GM12878 (cell line): ENCODE results near the gene CAST. TPM values are rescaled to one million over a fixed set of nuclear protein-coding genes. Genes with fewer than 3 reads are reported as not detected.
A peak's percentile ranks its signal among the peaks of the same experiment; 100 is the strongest.

Source experiments
- ATAC-seq: fragments of 200-7000 bp; cut with Tn5 transposase; 3 replicates; pipeline ENCODE4 v1.9.1; 2020; ENCODE audit warnings: mild to moderate bottlenecking, moderate library complexity
- BruUV-seq: library from RNA; stranded (reverse); fragments of 400-500 nt; replicated peaks from 2 replicates; lab custom pipeline; 2021; lab: Mats Ljungman, UMichigan
- CTCF ChIA-PET: fragments of 300-600 bp; sonication (Branson Sonifier 250); formaldehyde crosslinking; extraction: SDS; loops from one replicate; lab custom pipeline; 2021; ENCODE audit warnings: inconsistent platforms; lab: Yijun Ruan, JAX
- POLR2A ChIA-PET: fragments of 350-600 bp; formaldehyde crosslinking; extraction: SDS; loops from one replicate; lab custom pipeline; 2021; ENCODE audit warnings: inconsistent platforms; lab: Charles Lee
- RAD21 ChIA-PET: fragments of 300-600 bp; sonication (Branson Sonifier 250); formaldehyde crosslinking; loops from one replicate; lab custom pipeline; 2023; ENCODE audit warnings: antibody characterized with exemption; ENCODE audit not compliant: unreplicated experiment; lab: Charles Lee
- SMC1A ChIA-PET: fragments of 300-600 bp; sonication (Branson Sonifier 250); formaldehyde crosslinking; loops from one replicate; lab custom pipeline; 2023; ENCODE audit not compliant: unreplicated experiment, uncharacterized antibody; lab: Charles Lee
- DNase-seq: peaks from one replicate; pipeline ENCODE4 v3.0.0-alpha.2; 2011; ENCODE audit warnings: low read depth, low spot score
- FAIRE-seq: peaks from 3 replicates; lab custom pipeline; 2011; peaks lifted over from hg19 to GRCh38; lab: Jason Lieb, UNC
- H2AFZ ChIP-seq: 2 replicates; pipeline ENCODE4 v1.6.0; 2011; ENCODE audit warnings: low read depth, low read length, control low read depth; ENCODE audit not compliant: control insufficient read depth
- H3K27ac ChIP-seq: 2 replicates; pipeline ENCODE4 v1.5.1; 2011; ENCODE audit warnings: control low read depth; ENCODE audit not compliant: control insufficient read depth, insufficient read depth
- H3K27me3 ChIP-seq, 2 experiments: replicated peaks in 1 of 2; 2 replicates each; pipeline versions ENCODE4 v1.6.0 to v1.6.1; 2011; ENCODE audit warnings: low read length in 1 of 2; ENCODE audit not compliant: control insufficient read depth in 2 of 2, insufficient read depth in 2 of 2
- H3K36me3 ChIP-seq, 2 experiments: 2 replicates each; pipeline ENCODE4 v1.5.1; 2011; ENCODE audit warnings: low read length in 1 of 2; ENCODE audit not compliant: control insufficient read depth in 2 of 2, insufficient read depth in 2 of 2
- H3K4me1 ChIP-seq: 2 replicates; pipeline ENCODE4 v1.6.1; 2011; ENCODE audit warnings: mild to moderate bottlenecking, low read length, moderate library complexity, mixed read lengths; ENCODE audit not compliant: control insufficient read depth, insufficient read depth
- H3K4me2 ChIP-seq: 2 replicates; pipeline ENCODE4 v1.6.0; 2011; ENCODE audit warnings: control low read depth; ENCODE audit not compliant: control insufficient read depth, insufficient read depth
- H3K4me3 ChIP-seq: fragments of 200-600 bp; sonication (generic); 2 replicates; pipeline ENCODE4 v1.5.1; 2016
- H3K79me2 ChIP-seq: 2 replicates; pipeline ENCODE4 v1.6.0; 2011; ENCODE audit warnings: low read length; ENCODE audit not compliant: control insufficient read depth, insufficient read depth
- H3K9ac ChIP-seq: 2 replicates; pipeline ENCODE4 v1.8.0; 2011; ENCODE audit warnings: low read length, control low read depth, mixed read lengths; ENCODE audit not compliant: control insufficient read depth, insufficient read depth
- H3K9me3 ChIP-seq: replicated peaks from 3 replicates; pipeline ENCODE4 v1.5.1; 2011; ENCODE audit warnings: mild to moderate bottlenecking, low read length; ENCODE audit not compliant: control insufficient read depth, insufficient read depth
- H4K20me1 ChIP-seq: 2 replicates; pipeline ENCODE4 v1.6.0; 2011; ENCODE audit not compliant: control insufficient read depth, insufficient read depth
- CTCF ChIP-seq, 3 experiments: IDR thresholded peaks in 2 of 3; conservative IDR thresholded peaks in 1 of 3; 2 replicates each; pipeline ENCODE4 v1.5.1; 2011; ENCODE audit warnings: low read depth in 3 of 3, low read length in 3 of 3, mild to moderate bottlenecking in 3 of 3, control low read depth in 2 of 3, moderate library complexity in 2 of 3, inconsistent platforms in 1 of 3, mixed read lengths in 1 of 3; ENCODE audit not compliant: control insufficient read depth in 2 of 3, insufficient read depth in 1 of 3; ENCODE audit errors: extremely low read depth in 1 of 3
- ETV6 ChIP-seq, 2 experiments: fragments of 450-650 bp in 1 of 2; IDR thresholded peaks in 1 of 2; conservative IDR thresholded peaks in 1 of 2; 2 replicates each; pipeline ENCODE4 v1.6.1; 2014; ENCODE audit warnings: antibody characterized with exemption in 1 of 2, borderline replicate concordance in 1 of 2, low read depth in 1 of 2, mild to moderate bottlenecking in 1 of 2, moderate library complexity in 1 of 2
- NKRF ChIP-seq: fragments of 450-650 bp; conservative IDR thresholded peaks from 2 replicates; pipeline ENCODE4 v1.6.1; 2017; ENCODE audit warnings: mild to moderate bottlenecking, moderate library complexity
- SMAD5 ChIP-seq: IDR thresholded peaks from 2 replicates; pipeline ENCODE4 v1.6.1; 2016; ENCODE audit warnings: antibody characterized with exemption, low read depth
- SMARCA5 ChIP-seq: fragments of 450-650 bp; IDR thresholded peaks from 2 replicates; pipeline ENCODE4 v1.6.1; 2017; ENCODE audit warnings: mild to moderate bottlenecking
- STAT1 ChIP-seq: fragments of 450-650 bp; conservative IDR thresholded peaks from 2 replicates; pipeline ENCODE4 v1.6.1; 2014; ENCODE audit warnings: antibody characterized with exemption, mild to moderate bottlenecking
- YY1 ChIP-seq: IDR thresholded peaks from 2 replicates; pipeline ENCODE4 v1.6.1; 2011; ENCODE audit warnings: low read depth, mild to moderate bottlenecking, low read length
- WGBS: methylation state at CpG from one replicate; pipeline ENCODE4 v1.1.6; 2016; ENCODE audit warnings: low lambda C conversion rate; ENCODE audit not compliant: insufficient replicate concordance, insufficient coverage; ENCODE audit errors: missing lambda C conversion rate; 5-methylcytosine and 5-hydroxymethylcytosine counted together
- in situ Hi-C: fragments of 300-500 bp; cut with MboI; formaldehyde crosslinking; loops from 9 replicates; pipeline ENCODE4 v1.14.3; 2018; ENCODE audit warnings: mixed read lengths
- intact Hi-C: fragments of 100-400 bp; cut with micrococcal nuclease; formaldehyde crosslinking; loops from one replicate; pipeline ENCODE4 v1.14.2; 2022; ENCODE audit not compliant: unreplicated experiment
- polyA plus RNA-seq, 11 experiments: library from polyadenylated mRNA; depleted of rRNA in 4 of 11; unstranded in 6 of 11; stranded (reverse) in 5 of 11; fragments of >200 nt; fragmentation: Nextera tagmentation in 4 of 11; fragmentation: Illumina TruSeq in 1 of 11; extraction: Ambion mirVana in 4 of 11; extraction: Trizol in 1 of 11; gene quantifications; 1 replicate in 1 of 11; 2 replicates in 10 of 11; pipeline versions ENCODE4 v1.2.1 to v1.2.3, GENCODE V29; 2011 to 2016; ENCODE audit warnings: inconsistent platforms in 2 of 11, missing spikeins in 2 of 11, low read depth in 1 of 11
- total RNA-seq, 4 experiments: library from RNA; depleted of rRNA in 3 of 4; stranded (reverse); fragments of >200 nt in 3 of 4; fragmentation: Illumina TruSeq in 1 of 4; extraction: Trizol in 1 of 4; gene quantifications; 2 replicates each; pipeline versions ENCODE4 v1.2.1 to v1.2.3, GENCODE V29; 2013 to 2021

CAST gene
- total and polyA plus RNA-seq, 10 of the 15 experiments (the other 5 are each of a cell fraction or from before 2014, with no cell fraction given): 31.7 to 140 (median 68.5) TPM

GRCh38 chr5:96821260-96821916 lies 159.2 kb downstream of the CAST start (continued):
- TF ChIP-seq NKRF (no peak), SMARCA5 (no peak), STAT1 (no peak), SMAD5 (no peak), YY1 (no peak)

- ChIA-PET SMC1A (interaction anchor here (1.0 to 4.5 kb wide), 2 partner anchors 14 to 16 kb away, joined by 3 to 24 read pairs; partner anchors contain the start of gene ERAP1), RAD21 (no interaction called here), POLR2A (interaction anchor here (1.0 kb wide), 1 partner anchor 11 kb away, joined by 3 read pairs; no protein-coding TSS in a partner anchor), CTCF (interaction anchor here (1.6 to 4.1 kb wide), 2 partner anchors 15 to 70 kb away, joined by 4 to 17 read pairs; partner anchors contain the start of gene ERAP1)
- no TSS peak for BruUV-seq
- DNase-seq (no peak), ATAC-seq (no peak; the same call in 2 of the 3 replicates), FAIRE-seq (no peak)
- Histone ChIP-seq H3K4me3 (no peak overlapping the region), H3K9ac (no peak overlapping the region), H3K4me2 (no peak overlapping the region), H3K4me1 (no peaks in the 10 kb centered on the region), H2AFZ (no peak overlapping the region), H3K9me3 (no peaks in the 10 kb centered on the region), H4K20me1 (no peaks in the 10 kb centered on the region), H3K27me3 (no peaks in the 10 kb centered on the region), H3K27ac (no peak overlapping the region), H3K79me2 (no peaks in the 10 kb centered on the region), H3K36me3 (no peaks in the 10 kb centered on the region)
- in situ Hi-C loops: no loop called here
- WGBS: 68% methylated on average over 6 of the region's 6 CpGs
- intact Hi-C loops: no loop called here
- TF ChIP-seq ETV6 (conservative IDR thresholded peaks at IDR 0.05 in 1 of 2, IDR thresholded peaks at IDR 0.05 in 1 of 2; ENCODE audit: borderline replicate concordance in 1 of 2, low read depth in 1 of 2) (no peak), CTCF (IDR thresholded peaks at IDR 0.05 in 2 of 3, conservative IDR thresholded peaks at IDR 0.05 in 1 of 3; ENCODE audit: control insufficient read depth in 2 of 3, extremely low read depth in 1 of 3, insufficient read depth in 1 of 3, low read depth in 3 of 3, low read length in 3 of 3) (peak in 1 of 3 experiments; percentile 5; a peak in 1 of 6 replicates)
Observed at GRCh38 chr5:96822686-96823459, 160.7 kb downstream of the CAST start.
